GM12864 (cell line): ENCODE measurements around the gene NEK6.

Experiments
- DNase-seq: peaks from one replicate; pipeline ENCODE4 v3.0.0-alpha.2; 2011; ENCODE audit warnings: low read depth
- H3K4me3 ChIP-seq: 2 replicates; pipeline ENCODE4 v1.5.1; 2011; ENCODE audit warnings: mild to moderate bottlenecking, low read depth, low read length, control low read depth
- TF ChIP-seq, protein P1 (sequence below): IDR thresholded peaks from 2 replicates; pipeline ENCODE4 v1.5.1; 2011; ENCODE audit warnings: low read depth, mild to moderate bottlenecking, moderate library complexity, low read length, control low read depth, inconsistent platforms; ENCODE audit errors: missing control alignments

Gene NEK6

DNA sequence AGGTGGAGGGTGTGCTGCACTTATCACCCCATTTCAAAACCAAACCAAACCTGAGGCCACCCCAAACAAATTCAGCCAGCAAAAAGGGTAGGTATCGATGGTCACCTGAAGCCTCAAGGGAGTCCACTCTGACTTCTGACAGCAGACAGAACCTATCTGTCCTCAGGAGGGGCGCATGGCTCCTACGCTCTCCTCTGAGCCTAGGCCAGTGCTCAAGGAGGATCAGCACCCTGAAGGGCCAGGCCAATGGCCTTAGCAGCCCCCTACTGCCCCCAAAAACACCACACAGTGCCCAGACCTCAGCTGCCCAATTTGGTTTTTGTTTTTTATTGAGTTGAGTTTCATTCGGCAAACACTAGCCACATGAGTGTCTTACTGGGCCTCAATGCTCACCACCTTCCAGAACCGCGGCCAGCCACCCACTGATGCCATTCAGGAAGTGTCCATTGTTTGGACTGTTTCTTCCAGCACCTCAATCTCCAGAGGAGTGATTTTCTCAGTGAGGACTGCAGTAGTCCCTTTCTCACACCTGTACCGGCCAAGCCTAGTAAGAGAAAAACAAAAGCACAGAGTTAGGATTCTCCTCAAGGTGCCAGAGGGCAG is 95.5 kb downstream of the NEK6 start:
- DNase-seq: no peak
- no peak overlapping the region for H3K4me3 ChIP-seq
- TF ChIP-seq, protein P1, sequence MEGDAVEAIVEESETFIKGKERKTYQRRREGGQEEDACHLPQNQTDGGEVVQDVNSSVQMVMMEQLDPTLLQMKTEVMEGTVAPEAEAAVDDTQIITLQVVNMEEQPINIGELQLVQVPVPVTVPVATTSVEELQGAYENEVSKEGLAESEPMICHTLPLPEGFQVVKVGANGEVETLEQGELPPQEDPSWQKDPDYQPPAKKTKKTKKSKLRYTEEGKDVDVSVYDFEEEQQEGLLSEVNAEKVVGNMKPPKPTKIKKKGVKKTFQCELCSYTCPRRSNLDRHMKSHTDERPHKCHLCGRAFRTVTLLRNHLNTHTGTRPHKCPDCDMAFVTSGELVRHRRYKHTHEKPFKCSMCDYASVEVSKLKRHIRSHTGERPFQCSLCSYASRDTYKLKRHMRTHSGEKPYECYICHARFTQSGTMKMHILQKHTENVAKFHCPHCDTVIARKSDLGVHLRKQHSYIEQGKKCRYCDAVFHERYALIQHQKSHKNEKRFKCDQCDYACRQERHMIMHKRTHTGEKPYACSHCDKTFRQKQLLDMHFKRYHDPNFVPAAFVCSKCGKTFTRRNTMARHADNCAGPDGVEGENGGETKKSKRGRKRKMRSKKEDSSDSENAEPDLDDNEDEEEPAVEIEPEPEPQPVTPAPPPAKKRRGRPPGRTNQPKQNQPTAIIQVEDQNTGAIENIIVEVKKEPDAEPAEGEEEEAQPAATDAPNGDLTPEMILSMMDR: no peak

DNA sequence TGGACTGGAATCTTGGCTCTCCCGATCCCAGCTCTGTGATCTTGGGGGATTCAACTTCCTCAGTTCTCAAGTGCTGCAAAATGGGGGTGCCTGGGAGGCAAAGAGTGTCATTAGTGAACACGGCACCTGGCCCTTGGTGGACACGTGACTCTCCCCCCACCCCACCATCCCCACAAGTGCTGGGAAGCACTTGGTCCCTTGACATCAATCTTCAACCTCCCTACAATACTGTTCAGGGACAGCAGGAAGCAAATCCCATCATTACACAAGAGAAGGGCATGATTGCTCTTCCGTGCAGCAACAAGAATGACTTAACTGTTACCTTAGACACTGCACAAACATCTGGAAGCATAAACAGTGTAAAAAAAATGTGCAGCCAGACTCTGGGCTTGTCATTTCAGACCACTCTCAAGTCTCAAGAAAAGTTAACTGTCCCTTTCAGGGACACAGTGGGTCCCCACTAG is 96.1 kb downstream of the NEK6 start:
- TF ChIP-seq, protein P1: no peak
- DNase-seq: no peak
- H3K4me3 ChIP-seq: no peak overlapping the region

DNA sequence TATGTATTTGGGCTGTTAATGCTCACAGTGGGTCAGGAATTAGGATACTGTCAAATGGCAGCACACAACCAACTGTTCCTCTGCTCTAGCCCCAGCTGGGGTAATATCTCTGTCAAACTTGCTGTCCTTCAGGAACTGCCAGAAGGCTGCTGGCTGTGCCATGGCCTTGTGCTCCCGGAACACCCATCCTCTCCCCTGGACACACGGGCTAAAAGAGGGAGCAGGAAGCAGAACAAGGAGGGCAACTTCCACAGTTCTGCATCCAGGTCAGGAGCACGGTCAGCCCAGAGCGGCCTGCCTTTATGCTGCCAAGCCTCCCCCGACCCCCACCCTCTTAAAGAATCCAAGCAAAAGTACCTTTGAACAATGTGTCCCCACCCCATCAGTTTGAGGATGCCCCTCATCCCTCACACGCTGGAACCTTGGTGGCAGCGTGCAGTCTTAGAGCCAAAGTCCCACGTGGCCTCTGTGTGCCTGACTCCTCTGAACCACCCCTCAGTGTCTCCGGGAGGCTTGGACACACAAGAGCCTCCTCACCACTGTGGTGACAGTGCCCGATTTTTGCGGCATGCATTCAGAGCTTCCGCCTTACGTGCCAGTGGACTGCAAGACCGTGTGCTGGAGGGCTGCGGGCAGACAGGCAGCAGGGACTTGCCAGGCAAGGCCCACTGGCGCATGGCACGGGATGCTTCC is 96.7 kb downstream of the NEK6 start:
- no peak for DNase-seq
- TF ChIP-seq, protein P1: no peak

DNA sequence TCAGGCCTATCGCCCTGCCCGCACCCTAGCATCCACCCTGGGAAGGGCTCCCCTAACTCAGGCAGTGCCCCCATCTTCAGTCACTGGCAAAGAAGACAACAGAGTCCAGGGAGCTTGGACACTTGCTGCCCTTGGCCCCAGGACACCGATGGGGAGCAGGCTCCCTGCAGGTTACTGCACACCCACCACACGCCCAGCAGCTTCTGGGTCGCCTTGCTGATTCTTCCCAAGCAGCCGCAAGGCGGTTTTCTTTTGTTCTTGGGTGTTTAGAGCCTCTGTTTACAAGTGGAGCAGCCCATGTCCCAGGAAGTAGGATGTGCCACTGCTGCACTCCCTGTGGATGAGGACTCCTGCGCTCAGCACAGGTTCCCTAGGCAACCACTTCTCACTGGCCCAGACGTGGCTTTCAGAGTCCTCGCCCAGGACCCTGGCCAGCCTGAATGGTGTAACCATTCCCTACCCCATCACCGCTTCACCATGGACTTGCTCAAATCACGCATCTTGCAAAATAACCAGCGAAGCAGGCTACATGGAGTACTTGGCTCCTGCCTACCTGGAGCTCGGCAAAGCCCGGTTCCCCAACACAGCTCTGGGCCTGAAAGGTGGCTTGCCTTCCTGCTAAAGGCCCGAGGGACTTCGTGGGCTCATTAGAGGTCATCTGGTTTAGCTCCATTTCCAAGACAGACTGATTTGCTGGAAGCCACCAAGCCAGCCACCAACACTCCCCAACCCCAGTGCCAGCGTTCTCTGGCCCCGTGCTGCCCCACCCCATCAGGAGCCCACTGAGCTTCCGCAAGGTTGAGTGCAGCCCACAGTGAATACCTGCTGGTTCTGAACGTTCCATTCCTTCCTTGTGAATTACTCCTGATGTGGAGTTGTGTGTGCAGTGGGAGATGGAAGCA is 97.5 kb downstream of the NEK6 start:
- H3K4me3 ChIP-seq: no peak overlapping the region
- TF ChIP-seq, protein P1: no peak
- no peak for DNase-seq

More for the DNA sequence above, 96.7 kb downstream of the NEK6 start:
- H3K4me3 ChIP-seq: no peak overlapping the region

DNA sequence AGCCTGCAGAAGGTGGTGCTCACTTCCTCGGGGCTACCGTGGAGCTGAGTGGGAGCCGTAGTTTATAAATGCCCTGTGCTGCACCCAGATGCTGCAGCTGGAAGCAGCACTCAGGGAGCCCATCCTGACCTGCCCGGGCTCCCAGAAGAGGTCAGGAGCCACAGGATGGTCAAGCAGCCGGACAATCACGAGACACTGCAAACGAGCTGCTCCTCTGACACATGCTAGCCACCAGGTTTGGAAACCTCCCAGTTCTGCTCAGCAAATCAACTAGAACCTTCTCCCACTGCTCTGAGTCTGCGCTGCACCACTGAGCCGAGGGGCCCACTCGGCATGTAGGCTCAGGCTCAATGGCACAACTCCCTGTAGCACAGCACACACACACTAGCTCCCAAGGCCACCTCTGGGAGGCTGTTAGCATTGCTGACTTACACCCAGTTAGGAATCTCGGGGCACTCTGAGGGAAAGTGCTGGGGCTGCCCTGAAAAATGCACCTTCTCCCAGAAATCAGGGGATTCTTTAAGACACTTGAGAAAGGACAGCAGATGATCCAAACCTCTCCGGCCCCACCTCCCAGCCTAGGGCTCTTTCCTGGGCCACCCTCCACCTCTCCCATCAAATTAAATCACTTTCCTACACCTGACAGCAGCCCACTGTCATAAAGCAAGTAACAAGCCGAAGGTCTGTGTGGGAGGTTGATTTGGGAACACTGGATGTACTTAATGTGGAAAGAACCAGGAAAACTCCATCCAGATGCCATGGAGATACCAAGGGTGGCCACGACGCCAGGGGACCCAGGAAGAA is 98.4 kb downstream of the NEK6 start:
- TF ChIP-seq, protein P1: no peak
- H3K4me3 ChIP-seq: no peak overlapping the region
- DNase-seq: no peak

DNA sequence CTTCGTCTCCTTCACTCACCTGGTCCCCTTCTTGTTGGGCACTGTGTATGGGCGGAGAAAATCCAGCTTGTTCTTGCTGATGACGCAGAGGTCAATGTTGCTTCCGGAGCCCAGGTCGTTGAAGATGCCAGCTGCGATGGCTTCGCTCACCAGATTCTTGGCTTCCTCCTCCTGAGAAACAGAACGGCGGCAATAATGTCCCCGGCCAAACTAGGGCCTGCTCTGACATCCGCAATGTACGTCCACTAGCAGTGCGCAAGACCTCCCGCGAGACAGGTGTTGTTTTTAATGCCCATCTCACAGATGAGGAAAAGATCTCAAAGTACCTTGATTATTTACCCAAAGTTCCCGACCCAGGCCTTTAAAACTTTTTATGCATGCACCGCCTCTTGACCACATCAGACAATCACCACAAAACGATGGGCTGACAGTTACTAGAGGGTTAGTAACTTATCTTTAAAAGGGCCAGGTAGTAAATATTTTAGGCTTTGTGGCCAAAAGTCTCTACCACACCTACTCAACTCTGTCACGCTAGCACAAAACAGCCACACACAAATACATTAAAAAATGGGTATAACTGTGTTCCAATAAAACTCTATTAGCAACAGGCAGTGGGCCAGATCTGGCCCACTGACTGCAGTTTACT is 99.1 kb downstream of the NEK6 start:
- DNase-seq: no peak
- no peak overlapping the region for H3K4me3 ChIP-seq
- TF ChIP-seq, protein P1: no peak
